HG03097 (cell line): ENCODE results near the gene AFF2.

ENCODE experiments used
- ATAC-seq: cut with Tn5 transposase; IDR thresholded peaks from one replicate; pipeline ENCODE4 v1.9.1; 2021; ENCODE audit not compliant: unreplicated experiment, low FRiP score

The AFF2 gene

DNA sequence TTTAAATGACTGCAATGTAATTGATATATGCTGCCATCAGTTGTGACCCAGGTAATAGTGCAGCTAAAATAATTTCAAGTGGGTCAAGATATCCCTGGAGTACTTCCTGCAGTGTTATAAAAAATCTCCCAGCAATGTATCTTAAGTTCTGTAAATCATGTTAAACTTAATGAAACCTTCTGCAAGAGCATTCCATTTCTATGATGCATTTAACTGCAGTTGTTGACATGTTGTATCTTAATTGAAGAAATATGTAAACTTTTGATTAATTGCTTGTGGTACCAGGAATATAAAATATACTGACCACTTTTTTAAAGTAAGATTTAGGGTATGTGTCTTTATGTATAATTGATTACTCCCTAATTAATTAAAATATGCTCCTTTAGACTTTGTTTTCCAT is 213.6 kb downstream of the AFF2 start:
- no peak for ATAC-seq

DNA sequence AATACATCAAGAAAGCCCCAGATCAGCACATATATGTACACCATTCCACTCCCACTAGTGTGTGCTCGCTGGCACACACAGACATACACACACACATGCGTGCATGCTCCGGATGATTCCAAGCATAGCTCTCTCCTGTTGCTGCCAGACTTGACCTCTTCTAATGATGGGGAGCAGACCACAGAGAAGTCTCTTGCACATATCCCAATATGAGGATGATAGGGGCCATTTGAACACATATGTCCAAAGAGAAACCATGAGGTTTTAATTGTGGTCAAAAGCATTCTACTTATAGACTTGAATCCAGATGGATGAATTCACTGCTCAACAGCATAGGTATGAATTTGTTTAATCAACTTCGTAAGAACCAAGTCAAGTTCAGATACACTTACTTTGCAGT is 214.9 kb downstream of the AFF2 start:
- no peak for ATAC-seq

DNA sequence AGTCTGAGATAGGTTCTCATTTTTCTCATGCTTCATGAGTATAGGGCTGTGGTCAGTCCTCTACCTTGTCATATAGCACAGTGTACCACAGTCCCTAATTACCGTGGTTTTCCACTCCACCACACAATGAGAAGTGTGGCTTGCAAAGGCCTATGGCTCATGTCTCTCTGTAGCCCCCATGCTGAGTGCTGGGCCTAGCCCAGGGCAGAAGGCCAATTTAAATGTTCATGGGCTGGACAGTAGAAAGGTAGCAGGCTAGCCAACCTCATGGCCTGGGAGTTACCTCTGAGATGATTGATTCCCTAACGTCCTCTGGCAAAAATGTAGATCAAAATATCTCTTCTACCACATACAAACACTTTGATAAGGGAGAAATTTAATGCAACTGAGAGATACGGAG is 222.5 kb downstream of the AFF2 start:
- no peak for ATAC-seq

DNA sequence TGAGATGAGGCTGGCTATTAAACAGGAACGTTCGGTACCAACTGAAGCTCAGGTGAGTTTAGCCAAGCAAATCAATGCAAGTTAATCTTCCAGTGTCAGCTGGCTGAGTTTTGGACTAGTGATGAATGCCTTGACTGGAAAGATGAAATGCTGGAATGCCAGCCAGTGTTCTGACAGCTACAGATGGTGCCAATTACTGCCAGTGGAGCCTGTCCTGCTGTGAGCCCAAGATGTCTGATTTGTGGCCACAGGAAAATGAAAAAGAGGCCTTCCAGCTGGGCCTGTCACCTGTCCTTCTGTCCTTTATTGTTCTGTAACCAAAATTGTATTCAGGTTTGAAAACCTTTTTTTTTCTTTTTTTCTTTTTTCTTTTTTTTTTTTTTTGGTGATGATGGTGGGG is 223.1 kb downstream of the AFF2 start:
- no peak for ATAC-seq

DNA sequence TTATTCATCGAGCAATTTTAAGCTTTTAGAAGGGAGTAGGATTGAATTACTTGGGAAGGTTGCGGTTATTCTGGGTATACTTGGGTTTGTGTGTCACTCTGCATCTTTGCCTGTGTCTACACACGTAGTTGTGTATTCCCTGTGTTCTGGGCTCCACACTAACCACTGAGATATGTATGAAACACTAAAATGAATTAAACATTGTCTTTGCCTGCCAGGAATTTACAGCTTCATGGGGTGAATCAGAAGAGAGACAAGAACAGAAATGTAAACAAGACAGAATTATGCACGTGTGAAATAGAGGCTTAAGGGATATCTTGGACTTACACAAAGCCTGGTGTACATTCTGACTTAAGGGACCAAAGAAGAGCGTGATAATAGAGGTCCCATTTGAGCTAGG is 228.5 kb downstream of the AFF2 start:
- ATAC-seq, result no peak

DNA sequence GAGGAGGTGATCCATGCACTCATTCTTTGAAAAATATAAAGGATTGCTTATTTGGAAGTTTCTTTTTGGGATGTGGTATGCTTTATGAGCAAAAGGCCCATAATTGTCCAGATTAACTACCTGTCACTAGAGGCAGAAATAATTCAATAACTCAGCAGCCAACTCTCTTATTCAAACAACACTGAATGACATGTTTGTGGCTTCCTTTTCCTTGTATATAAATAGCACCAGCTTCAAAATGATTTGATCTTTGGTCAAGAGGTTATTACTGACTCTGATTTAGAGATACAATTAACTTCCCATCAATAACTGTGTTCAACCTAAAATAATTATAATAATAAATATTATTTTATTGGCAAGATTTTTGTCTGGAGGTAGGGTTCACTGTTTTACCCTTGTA is 232.3 kb downstream of the AFF2 start:
- ATAC-seq, result no peak

DNA sequence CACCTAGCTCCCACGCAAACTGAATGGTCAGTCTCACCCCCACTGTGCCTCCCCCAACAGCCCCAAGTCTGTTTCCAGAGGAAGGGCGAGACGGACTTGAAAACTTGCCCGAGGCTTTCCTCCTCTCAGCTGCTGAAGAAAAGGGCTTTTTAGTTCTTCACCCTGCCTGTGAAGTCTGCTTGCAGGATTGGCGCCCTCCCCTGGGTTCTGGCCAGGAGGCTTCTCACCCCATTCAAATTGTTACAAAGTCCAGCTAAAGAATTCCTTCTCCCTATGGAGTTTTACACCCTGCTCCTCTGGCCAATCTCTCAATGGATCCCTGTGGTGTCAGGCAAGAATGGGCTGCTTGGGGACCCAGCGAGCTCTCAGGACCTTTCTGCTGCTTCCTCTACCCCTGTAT is 241.0 kb downstream of the AFF2 start:
- no peak for ATAC-seq

DNA sequence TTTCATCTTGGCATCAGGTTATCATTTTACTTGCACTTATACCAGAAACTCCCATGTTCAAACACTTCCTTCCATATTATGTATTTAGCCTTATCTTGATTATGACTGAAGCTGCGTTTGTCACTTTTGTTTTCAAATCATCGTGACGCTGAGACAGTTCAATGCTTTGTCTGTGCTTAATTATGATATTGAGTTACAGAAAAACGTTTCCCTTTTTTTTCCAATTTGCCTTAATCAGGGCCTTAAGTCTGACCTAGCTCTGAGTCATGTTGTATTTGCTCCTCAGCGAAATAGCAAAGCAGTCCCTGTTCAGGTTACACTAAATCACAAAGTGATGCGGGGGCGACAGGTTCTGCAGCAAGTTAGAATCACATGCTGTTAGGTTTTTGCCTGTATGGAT is 254.7 kb downstream of the AFF2 start:
- ATAC-seq, result no peak

DNA sequence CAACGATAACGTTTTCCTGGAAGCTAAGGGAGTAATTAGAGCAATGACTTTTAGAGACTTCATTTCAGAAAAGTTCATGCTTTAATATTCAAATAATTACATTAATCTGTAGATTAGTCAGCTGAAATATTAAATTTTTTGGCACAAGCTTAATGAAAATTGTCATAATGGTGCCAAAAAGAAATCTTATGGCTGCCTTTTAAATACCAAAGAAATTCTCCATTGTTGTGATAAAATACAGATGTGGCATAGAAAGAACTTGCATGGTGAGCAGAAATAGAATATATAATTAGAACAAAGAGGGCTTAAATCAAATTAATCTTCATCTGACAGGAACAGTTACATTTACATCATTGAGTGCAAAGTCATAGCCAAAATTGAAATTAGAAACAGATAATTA is 263.5 kb downstream of the AFF2 start:
- ATAC-seq, result no peak

DNA sequence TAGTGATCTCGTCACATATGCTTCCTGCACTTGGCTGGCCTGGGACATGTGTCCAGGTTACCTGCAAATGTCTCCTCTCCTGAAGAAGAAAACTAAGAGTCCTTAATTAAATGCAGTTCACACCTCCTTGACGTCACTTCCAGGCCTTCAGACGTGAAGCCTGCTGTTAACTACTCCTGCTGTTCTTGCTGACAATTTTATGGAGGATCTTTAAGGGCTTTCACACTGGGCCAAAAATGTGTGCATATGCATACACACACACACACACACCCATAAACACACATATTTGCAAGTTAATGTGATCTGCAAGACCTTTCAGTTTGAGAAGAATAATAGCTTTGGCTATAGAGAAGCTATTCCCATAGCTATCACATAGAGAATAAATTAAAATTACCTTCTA is 267.9 kb downstream of the AFF2 start:
- no peak for ATAC-seq

DNA sequence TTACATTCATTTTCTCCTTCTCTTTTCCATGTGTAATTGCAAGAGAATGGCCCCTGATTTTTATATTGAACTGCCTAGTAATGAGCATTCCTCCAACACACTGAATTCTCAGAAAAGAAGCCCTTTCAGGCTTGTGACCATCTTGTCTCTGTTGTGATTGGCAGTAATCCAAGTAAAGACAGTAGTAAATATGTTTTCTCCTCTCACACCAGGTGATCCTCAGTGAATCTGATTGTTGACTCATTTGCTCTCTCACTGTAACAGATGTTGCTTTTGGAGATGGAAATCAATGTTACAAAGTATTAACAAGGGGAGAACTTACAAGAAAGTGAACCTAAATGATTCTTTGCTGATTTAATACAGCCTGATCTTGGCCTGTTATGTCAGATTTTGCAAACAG is 271.0 kb downstream of the AFF2 start:
- ATAC-seq, result no peak

DNA sequence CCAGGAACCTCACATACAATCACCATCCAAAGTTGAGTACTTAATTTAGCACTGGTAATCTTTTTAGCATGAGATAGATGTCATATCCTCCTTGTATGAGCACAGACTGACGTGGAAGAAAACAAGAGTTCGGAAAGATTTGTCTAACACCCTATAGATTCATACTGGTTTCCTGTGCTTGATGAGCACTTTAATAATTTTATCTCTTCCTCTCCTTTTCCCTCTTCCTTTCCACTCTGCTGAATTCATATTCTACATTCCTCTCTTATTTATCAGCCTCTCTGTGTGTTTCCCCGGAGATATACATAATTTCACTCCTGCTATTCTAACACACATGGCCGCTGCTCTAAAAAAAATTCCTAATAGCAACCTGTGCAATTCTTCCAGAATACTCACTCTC is 273.9 kb downstream of the AFF2 start:
- no peak for ATAC-seq

DNA sequence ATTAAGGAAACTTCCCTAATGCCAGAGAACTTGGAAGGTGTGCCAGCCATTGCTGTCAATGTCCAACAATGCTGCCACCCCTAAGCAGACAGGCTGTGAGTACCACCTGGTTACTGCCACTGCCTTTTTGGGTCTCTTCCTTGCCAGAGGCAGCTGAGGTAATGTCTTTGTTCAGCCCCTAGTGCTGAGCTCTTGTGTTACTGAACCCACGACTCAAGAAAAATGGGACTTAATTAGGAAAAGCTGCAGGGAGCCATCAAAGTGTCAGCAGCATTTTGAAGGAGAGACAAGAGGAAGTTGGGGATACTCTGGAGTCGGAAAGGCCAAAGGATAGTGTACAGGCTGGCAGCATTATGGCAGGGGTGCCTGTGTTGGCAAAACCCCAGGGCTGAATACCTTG is 283.7 kb downstream of the AFF2 start:
- ATAC-seq, result no peak

DNA sequence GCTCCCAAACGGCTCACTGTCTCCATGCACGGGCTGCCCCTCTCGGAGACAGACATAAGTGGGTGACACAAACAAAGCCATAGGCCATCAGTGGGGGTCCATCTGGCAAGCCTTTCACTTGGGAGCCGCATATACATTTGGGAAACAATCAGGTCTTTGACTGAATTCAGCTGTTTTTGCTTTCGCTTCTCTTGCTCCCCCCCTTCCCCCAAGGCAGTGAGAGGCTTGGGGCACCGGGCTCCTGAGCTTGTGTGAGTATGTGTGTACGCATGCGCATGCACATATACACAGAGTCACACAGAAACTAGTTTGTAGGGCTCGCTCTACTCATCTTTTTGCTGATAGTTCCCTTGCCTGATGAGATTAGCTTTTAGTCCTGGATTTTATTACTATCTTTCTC is 284.4 kb downstream of the AFF2 start:
- ATAC-seq, result no peak

DNA sequence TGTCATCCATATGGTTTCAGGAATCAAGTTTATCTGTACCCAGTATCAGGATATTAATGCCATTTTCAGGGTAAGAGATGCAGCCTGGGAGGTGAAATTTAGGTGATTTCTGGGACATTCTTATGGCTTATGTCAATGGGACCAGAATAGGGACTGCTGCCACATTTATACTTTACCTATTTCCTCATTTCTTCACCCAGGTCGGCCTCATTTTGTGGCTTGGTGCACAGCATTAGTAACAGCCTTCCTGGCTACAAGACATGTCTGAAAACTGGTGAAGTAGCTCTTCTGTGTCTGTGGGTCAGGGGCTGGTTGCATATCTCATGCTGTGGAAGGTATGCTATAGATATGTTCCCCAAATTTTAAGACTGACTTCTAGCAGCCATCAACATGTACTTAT is 284.8 kb downstream of the AFF2 start:
- ATAC-seq, result no peak

DNA sequence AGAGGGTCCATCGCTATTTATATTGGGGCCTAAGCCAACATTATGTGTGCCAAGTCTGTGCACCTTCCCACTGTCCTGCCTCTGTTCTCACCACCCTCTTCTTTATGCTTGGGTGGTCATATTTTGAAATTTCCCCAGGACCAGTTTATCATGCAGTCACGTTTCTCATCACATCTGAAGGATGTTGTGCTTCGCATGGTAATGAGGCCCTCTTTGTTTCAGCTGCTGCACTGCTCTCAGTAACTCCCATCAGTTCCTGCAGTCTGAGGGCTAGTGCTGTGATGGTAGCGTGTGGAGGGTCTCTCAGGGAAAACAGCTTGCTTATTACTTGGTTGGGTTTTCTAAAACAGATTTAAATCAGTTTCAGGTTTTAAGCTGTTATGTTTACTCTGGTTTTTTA is 288.0 kb downstream of the AFF2 start:
- no peak for ATAC-seq

DNA sequence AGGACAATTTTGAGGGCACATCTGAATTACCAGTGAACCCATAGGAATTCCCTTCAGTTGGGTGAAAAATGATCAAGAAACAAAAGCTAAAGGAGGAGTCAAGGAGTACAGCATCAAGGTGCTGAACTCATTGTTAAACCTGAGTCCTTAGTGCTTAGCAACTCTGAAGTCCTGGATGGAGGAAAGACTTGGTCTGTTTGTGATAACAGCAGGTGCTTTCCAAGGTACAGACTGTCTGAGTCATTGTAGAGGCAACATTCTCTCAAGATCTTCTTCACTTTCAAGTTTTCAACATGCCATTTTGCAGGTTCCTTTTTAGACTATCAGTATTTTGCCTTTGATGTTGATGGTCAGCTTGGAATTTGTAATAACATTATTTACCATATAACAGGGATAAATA is 293.9 kb downstream of the AFF2 start:
- ATAC-seq, result no peak

DNA sequence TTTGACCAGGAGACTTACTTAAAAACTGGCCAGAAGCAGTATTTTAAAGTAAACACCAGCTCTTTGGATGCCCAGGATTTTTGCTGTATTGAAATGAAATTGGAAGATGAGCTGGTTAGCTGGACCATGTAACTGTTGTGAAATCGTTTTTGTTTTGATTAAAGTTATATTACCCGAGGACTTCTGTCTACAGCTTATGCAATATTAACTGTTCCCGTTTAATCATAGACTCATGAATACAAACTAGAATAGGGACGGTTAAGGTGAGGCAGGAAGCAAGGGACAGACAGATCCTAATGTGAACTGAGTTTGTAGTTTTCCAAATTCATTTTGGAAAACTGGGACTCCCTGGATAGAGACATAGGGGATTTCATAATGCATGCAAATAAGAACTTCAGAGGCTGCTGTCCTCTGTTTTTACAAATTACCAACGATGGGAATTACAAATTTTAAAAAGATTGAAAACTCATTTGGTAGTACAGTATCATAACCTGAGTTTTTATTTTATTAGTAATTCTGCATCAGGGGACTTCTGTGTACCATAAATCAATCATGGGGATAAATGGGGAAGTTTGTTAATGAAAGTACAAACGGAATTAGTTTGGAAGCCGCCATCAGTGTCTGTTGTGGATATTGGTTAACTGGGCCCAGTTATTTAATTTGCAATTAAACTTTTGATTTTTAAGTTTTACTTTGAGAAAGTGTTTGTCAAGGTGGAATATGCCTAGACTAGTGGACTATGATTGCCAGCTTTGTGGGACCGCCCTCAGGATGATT is 304.4 kb downstream of the AFF2 start:
- no peak for ATAC-seq

DNA sequence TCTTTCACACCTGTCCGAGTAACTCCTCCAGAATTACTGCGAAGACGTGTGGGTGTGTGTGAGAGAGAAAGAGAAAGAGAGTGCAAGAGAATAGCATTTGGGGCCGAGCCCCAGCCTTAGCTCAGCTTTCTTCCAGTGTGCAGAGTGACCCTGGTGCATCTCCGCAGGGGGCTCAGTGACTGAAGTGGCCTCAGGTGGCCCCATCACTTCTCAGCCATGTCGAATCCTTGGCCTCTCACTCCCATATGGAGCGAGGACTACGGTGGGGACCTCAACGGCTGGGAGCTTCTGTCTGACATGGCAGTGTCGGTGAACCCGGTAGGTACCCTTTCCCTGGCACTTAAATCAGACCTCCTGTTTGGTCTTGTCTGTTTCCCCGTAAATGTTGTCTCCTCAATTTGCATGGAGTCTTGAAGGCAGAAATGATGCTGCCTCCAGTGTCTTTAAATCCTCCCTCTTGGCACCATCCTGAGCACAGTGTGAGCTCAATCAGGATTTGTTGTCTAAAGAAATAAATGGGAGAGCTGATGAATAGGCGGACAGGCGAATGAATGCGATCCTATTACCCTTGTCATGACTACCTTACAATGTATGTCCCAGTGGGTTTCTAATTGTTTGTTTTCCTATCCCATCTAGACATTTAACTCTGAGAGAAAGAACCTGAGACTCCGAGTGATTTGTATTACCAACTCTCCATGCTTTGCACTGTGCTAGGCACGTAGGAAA is 305.9 kb downstream of the AFF2 start:
- no peak for ATAC-seq

DNA sequence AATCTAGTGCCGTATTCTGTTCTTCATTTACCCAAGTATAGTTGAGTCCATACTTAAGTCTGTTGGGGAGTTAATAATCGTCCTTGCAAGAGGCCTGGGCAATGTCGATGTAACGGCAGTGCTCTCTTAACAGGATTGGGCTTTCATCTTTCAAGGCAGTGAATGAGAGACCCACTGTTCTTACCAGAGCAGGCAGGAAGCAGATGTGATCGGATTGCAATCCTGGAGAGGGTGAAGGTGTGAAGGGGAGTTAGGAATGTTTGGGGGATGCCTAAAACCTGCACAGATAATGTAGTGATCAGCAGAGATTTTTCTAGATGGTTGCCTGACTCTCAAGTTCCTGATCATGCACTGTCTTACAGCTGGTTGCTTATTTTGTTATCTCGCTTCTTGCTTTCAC is 308.4 kb downstream of the AFF2 start:
- no peak for ATAC-seq

DNA sequence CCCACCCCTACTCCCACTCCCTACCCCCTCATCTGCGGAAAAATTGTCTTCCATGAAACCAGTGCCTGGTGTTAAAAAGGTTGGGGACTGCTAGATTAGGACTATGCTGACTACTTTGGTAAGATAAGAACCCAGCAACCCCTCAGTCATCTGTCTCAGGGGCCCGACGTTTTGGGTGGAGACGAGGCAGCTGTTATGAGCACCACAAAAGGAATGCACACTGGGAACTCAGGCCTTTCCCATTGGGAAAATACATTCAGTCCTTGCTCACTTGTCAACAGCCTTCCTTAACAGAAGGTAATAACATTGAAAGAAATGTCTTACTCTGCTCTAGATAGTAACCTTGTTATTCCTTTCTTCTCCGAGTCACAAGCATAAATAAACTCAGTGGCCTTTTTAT is 310.8 kb downstream of the AFF2 start:
- no peak for ATAC-seq

DNA sequence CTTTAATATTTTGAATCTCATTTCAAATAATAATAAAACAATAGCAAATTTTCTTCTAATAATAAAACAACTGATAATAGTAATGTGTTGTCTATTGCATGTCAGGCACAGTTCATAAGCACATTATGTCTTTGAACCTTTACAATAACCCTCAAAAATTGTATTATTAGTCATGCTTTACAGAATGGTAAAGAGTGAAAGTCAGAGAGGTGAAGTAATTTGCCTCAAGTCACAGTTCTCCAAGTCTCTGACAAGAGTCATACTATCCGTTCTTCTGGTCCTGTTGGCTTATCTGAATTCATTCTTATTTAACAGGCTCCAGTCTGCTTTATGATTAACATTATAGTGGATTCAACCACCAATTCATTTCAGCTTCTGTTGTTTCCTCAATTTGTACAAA is 313.0 kb downstream of the AFF2 start:
- no peak for ATAC-seq
